HTR-8/SVneo (cell line): Measurements from ENCODE around the gene CNTFR.

Source experiments
- DNase-seq: peaks from one replicate; pipeline ENCODE4 v3.0.0; 2011; ENCODE audit warnings: low spot score, mixed read lengths; ENCODE audit not compliant: insufficient read length
- FAIRE-seq: peaks from 2 replicates; lab custom pipeline; 2011; peaks lifted over from hg19 to GRCh38; lab: Jason Lieb, UNC

The CNTFR gene

DNA sequence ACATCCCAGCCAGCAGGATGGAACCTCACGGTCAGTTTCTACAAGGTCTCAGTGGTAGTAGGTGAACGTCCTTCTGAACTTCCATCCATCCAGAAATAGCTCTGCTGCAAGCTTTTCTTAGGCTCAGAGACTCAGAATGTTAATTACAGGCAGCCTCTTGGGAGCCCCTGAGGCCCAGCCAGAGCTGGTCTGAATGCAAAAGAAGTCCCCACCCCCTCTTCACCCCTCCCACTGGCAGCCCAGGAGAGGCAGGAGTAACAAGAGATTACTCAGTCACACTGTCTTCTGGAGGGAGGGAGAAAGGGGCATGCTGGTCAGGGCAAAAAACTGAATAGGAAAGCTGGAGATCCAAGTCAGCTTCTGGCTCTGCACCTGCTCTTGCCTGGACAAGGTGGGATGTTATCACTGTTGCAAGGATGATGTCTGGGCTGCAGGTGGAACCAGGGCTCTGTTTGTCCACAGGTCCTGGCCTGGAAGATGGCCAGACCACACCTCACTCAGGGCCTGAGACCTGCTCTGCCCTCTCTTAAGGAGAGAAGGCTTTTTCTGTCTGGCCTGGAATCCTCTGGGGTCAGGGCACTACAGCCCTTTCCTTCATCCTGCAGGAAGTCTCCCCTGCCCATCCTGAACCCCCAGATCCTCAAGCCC, 75.8 kb downstream of the CNTFR start:
- FAIRE-seq (no peak), DNase-seq (no peak)

DNA sequence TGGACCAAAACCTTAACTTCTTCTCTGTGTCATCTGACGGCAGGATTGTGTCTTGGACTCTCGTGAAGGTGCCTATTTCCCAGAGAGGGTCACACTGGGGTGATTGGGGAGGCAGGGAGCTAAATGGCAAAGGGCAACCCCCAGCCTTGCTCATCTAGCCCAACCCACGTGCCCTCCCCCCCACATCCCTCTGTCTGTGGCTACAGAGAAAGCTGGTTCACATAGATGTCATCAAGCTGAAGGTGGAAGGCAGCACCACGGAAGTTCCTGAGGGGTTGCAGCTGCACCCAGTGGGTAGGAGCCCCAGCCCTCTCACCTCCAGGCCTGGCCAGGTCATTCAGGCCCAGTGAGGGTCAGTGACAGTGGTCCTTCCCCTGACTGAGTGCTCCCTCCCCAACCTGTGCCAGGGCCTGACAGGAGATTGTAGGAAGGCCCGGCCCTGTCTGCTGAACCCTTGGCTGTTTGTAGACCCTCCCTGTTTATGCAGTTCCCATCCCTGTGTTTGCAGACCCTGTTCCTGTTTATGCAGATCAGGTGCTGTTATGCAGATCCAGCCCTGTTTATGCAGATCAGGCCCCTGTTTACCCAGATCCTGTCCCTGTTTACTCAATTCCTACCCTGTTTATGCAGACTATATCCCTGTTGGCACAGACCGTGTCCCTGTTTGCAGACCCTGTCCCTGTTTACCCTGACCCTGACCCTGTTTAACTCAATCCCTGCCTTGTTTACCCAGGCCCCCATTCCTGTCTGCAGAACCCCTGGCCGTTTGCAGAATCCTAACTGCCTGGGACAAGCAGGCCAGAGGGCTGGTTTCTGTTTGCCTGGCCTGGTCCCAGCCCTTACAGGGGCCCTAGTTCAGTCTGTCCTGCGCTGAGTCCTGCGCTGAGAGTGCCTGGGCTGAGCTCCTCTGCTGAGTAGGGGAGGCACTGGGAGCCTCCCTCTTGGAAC, 77.1 kb downstream of the CNTFR start:
- FAIRE-seq: no peak
- no peak for DNase-seq

DNA sequence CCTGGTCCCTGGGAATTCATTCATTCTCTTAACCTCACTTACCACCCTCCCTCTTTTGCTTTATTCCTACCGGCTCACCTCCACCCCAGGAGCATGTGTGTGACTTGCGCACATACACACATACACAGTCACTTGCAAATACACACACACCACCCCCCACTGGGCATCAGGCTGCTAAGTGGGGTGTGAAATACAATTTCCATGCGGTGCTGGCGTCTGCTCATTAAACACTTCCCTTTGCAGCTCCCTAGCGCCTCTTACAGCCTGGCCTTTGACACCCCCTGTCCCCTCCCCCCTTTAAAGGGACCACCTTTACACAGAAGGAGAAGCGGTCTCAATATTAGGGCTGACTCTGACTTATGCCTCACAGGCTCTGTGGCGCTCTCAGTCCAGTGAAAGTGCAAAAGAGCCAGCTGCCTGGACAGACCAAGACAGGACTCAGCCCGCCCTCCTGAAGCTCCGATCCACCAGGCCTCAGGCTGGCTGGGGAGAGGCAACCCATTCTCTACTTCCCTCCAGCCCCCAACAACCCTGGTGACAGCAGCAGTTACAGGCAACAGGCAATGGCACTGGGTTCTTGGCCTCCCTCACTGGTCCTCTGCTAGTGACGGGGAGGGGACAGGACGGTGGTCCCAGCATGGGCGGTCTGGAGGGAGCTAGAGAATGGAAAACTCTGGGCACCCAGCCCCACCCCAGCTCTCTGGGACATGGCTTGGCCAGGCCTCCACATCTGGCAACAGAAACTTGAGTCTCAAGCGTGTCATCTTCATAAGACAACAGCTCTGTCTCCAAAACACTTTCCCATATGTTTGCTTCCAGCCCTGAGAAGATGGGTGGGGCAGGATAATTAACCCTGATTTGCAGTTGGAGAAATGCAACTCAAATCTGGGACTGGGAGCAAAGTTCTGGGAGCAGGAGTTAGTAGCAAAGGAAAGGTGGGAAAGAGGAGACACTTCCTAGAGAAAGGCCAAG, 78.7 kb downstream of the CNTFR start:
- DNase-seq (no peak), FAIRE-seq (no peak)

DNA sequence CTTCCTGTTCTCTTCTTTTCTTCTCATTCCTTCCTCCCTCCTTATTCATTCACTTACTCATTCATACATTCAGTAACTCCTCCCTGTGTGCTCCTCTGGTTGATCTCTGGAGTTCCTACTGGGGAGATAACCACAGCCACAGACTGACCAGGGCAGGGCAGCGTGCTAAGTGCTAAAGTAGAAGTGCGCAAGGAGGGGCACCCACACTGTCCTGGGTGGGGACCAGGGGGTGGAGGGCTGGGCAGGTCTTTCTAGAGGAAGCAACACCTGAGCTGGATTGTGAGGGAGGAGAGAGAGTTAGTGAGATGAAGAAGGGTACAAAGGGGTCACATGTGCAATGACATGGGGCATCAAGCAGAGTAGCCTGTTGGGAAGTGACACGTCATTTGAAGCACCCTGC, 80.6 kb downstream of the CNTFR start:
- FAIRE-seq (no peak), DNase-seq (no peak)

DNA sequence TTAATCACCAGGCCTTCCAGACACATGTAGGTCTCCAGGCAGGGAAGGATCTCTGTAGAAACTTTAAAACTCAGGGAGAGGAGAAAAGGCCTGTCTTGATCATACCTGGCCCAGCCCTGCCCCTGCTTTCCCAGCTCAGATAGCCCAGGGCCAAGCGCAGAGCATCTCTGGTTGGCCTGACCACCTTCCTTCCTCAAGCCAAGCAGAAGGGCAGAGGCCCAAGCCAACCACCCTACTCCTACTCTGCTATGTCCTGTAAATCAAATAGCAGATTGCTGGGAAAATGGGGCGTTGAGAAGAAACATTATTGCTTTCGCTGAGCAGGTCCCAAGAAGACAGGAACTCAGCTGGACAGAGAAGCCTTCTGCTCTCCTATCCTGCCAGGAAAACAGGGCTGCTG, 81.1 kb downstream of the CNTFR start:
- DNase-seq (no peak), FAIRE-seq (no peak)

DNA sequence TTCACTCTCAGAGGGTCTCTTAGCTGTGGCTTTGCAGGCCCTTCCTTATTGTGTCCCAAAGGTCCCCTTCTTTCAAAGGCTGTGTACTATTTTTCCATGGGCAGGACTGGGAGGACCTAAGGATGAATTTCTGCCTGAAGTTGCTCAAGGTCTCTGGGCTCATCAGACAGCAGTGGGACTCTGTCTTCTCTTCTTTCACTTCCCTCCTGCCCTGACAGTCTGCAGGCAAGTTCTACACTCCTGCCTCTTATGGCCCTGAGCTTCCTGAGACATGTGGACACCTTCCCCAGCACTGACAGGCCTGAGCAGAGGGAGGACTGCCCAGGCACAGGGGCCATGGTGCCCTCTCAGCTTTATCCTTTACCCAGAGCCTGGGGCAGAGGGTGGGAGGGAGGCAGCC, 81.6 kb downstream of the CNTFR start:
- DNase-seq: no peak
- no peak for FAIRE-seq

DNA sequence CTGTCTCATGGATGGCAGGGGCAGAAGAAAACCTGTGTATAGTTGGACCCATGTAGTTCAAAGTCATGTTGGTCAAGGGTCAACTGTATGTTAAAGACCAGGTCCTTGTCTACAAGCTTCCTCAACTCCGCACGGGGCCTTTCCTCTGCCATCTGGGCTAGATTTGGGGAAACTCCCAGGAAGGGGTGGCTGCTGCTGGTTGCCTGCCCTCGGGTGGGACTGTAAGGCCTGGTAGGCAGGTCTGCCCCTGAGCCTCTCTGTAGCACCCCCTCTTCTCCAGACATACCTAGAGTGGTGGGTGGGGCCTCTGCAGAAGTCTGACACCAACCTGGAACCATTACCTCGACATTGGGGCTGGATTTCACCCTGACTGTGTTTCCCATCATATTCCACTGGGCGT, 82.0 kb downstream of the CNTFR start:
- no peak for DNase-seq
- no peak for FAIRE-seq

DNA sequence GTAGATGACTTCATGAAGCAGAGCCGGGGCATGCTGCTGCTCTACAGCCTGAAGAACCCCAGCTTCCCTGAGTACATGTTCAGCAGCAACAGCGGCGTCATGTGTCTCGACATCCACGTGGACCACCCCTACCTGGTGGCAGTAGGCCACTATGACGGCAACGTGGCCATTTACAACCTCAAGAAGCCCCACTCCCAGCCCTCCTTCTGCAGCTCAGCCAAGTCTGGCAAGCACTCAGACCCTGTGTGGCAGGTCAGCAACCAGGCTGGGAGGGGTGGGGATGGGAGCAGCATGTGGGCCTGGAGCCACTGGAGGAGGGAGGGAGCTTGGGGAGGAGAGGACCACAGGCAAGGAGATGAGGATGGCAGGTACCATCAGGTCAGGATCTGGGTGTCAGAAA, 82.9 kb downstream of the CNTFR start:
- FAIRE-seq (no peak), DNase-seq (no peak)

DNA sequence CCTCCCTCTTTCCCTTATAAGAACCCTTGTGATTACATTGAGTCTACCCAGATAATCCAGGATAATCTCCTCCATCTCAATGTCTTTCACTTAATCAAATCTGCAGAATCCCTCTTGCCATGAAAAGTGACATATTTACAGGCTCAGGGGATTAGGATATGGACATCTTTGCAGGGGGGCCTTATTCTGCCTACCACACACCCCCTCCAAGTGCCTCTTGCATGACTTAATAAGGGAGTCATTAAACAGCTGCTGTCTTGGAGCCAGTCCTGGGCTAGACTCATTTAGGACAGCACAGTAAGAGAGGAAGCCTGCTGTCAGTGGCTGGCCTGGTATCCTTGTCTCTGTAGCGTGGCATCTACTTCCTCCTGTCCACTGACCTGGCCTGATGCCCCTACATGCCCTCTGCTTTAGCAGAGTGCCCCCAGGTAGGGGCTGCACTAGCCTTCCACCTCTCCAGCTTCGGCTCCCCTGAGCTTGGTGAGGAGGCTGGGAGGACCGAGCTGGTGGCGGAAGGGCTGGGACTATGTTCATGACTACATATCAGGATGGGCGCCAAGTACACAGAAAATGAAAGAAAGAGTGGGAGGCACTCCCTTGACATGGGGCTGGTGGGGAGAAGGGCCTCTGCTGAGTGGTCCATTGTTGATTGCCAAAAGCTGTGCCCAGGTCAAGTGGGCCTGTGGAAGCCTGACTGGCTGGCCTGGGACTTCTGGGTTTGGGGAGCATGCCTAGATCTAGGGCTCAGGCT, 84.0 kb downstream of the CNTFR start:
- DNase-seq (no peak), FAIRE-seq (no peak)

DNA sequence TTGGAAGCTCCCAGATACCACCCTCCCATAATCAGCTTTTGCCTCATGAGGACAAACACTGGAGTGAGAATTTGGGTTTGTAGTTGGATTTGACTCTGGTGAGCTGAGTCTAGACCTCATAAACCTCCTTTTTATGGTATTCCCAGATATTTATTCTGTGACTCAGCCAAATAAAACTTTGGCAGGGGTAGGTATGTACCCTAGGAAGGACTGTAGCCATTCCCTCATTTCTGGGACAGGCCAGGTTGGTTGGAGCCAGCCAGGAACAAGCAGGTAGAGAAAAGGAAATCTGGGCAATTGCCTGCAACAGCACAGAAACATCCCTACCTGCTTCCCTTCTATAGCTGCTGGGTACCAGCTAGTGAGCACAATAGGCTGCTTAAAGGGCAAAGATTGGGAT, 86.1 kb downstream of the CNTFR start:
- DNase-seq: no peak
- no peak for FAIRE-seq

DNA sequence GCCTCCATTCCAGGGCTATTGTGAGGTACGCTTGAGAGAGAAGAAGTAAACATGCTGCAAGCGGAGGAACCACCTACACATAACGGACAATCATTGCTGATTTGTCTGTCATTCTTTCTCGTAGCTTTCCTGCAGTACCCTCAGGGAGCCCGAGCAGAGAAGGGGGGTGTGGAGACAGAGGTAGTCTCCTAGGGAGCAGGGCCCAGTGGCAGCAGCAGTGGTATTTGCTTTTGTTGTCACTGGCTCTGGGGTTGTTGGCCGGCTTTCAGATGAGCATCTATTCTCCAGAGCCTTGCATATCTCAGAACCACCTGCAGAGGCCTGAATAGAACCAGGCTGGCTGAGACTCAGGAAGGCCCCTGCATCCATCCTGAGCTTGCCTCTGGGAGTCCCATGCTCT, 86.6 kb downstream of the CNTFR start:
- no peak for DNase-seq
- no peak for FAIRE-seq

DNA sequence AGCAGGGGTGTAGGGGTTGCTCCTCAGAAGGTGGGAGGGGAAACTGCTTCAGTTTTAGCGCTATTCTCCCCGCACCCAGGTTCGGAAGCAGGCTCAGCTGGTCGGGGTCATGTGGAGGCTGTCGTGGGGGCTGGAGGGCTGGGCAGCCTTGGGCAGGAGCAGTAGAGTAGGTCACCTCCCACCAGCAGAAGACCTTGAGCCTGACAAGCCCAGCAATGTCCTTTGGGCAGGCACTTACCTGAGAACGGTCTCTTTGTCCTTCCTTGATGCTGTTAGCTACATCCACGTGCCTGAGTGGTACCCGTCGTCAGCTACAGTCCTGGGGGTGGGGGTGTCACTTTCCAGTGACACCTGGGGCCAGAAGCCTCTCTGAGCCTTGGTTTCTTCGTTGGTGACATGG, 87.1 kb downstream of the CNTFR start:
- FAIRE-seq (no peak), DNase-seq (no peak)

DNA sequence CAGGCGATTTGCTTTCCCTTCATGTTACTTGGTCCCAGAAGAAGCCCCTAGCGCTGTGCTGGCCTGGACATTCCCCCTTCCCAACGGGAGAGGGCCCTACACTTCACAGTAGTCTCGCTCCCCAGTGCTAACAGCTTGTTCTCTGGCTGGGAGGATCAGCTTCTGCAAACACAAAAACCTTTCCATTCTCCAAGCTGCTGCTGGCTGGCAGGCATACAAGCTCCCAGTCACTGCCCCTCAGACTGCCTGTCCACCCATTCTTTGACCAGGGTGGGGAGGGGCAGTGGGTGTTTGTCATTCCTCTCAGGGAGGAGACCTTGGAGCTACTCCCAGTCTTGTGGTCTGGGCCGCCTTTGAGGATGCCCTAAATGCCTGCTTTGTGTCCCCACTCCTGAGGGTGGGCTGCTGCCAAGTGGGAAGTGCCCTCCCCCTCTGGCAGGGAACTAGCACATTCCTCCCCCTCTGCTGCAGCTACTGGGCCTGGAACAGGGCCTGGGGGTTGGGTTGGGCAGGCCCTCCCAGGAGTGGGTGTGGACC, 87.6 kb downstream of the CNTFR start:
- FAIRE-seq (no peak), DNase-seq (no peak)
